ENCODE results near the gene FBLN1.

Gene FBLN1

GRCh38 chr22:45574069-45574703, 71.5 kb downstream of the FBLN1 start:
- Histone ChIP-seq H3K27ac (ENCODE audit: low read depth, low read length) (no peak overlapping the region), H4K20me1 (ENCODE audit: low read depth, low read length) (no peaks in the 10 kb centered on the region), H3K4me2 (ENCODE audit: low read depth, low read length, poor library complexity, severe bottlenecking) (no peak overlapping the region), H3K36me3 (ENCODE audit: low read length) (peaks cover 4% of the 10 kb centered on the region; the same call in 1 of the 2 replicates), H3K9me3 (ENCODE audit: insufficient read depth, low read length) (peaks cover 15% of the 10 kb centered on the region; the same call in 1 of the 2 replicates), H3K27me3 (ENCODE audit: low read length) (peaks cover 3% of the 10 kb centered on the region; the same call in 1 of the 2 replicates), H3K9ac (ENCODE audit: low read length) (no peak overlapping the region), H3K9me2 (replicated peaks; ENCODE audit: insufficient read depth, low read length) (no peaks in the 10 kb centered on the region), H2AFZ (ENCODE audit: low read depth, low read length, severe bottlenecking) (no peak overlapping the region), H3K4me3 (ENCODE audit: insufficient read depth, low read length, poor library complexity, severe bottlenecking) (no peak overlapping the region), H3F3A (ENCODE audit: insufficient read depth) (no peaks in the 10 kb centered on the region), H3K79me2 (ENCODE audit: insufficient read depth, low read length) (no peaks in the 10 kb centered on the region)
- TF ChIP-seq CTCF (IDR thresholded peaks at IDR 0.05; ENCODE audit: insufficient read depth, low read length, poor library complexity, severe bottlenecking) (no peak), EZH2phosphoT487 (conservative IDR thresholded peaks at IDR 0.05; ENCODE audit: low read length) (no peak)

GRCh38 chr22:45575173-45575572, 72.5 kb downstream of the FBLN1 start:
- Histone ChIP-seq H3K36me3 (ENCODE audit: low read length) (peaks cover 4% of the 10 kb centered on the region; the same call in 1 of the 2 replicates), H3K9me3 (ENCODE audit: insufficient read depth, low read length) (peaks cover 15% of the 10 kb centered on the region; the same call in 1 of the 2 replicates), H3K27me3 (ENCODE audit: low read length) (peaks cover 3% of the 10 kb centered on the region; the same call in 1 of the 2 replicates), H2AFZ (ENCODE audit: low read depth, low read length, severe bottlenecking) (no peak overlapping the region), H3K4me3 (ENCODE audit: insufficient read depth, low read length, poor library complexity, severe bottlenecking) (no peak overlapping the region), H3F3A (ENCODE audit: insufficient read depth) (no peaks in the 10 kb centered on the region), H3K9ac (ENCODE audit: low read length) (no peak overlapping the region), H3K79me2 (ENCODE audit: insufficient read depth, low read length) (no peaks in the 10 kb centered on the region), H3K9me2 (replicated peaks; ENCODE audit: insufficient read depth, low read length) (no peaks in the 10 kb centered on the region), H4K20me1 (ENCODE audit: low read depth, low read length) (no peaks in the 10 kb centered on the region), H3K4me2 (ENCODE audit: low read depth, low read length, poor library complexity, severe bottlenecking) (no peak overlapping the region), H3K27ac (ENCODE audit: low read depth, low read length) (no peak overlapping the region)
- TF ChIP-seq EZH2phosphoT487 (conservative IDR thresholded peaks at IDR 0.05; ENCODE audit: low read length) = no peak
- TF ChIP-seq CTCF (IDR thresholded peaks at IDR 0.05; ENCODE audit: insufficient read depth, low read length, poor library complexity, severe bottlenecking) = no peak

- Histone ChIP-seq H3K27ac (ENCODE audit: low read depth, low read length) (no peak overlapping the region), H2AFZ (ENCODE audit: low read depth, low read length, severe bottlenecking) (no peak overlapping the region), H3K36me3 (ENCODE audit: low read length) (peaks cover 4% of the 10 kb centered on the region; the same call in 1 of the 2 replicates), H4K20me1 (ENCODE audit: low read depth, low read length) (no peaks in the 10 kb centered on the region), H3K4me3 (ENCODE audit: insufficient read depth, low read length, poor library complexity, severe bottlenecking) (no peak overlapping the region), H3K4me2 (ENCODE audit: low read depth, low read length, poor library complexity, severe bottlenecking) (no peak overlapping the region), H3K27me3 (ENCODE audit: low read length) (no peaks in the 10 kb centered on the region), H3K9ac (ENCODE audit: low read length) (no peak overlapping the region), H3F3A (ENCODE audit: insufficient read depth) (no peaks in the 10 kb centered on the region), H3K9me2 (replicated peaks; ENCODE audit: insufficient read depth, low read length) (no peaks in the 10 kb centered on the region), H3K9me3 (ENCODE audit: insufficient read depth, low read length) (peaks cover 10% of the 10 kb centered on the region; the same call in 1 of the 2 replicates), H3K79me2 (ENCODE audit: insufficient read depth, low read length) (no peaks in the 10 kb centered on the region)
- TF ChIP-seq EZH2phosphoT487 (conservative IDR thresholded peaks at IDR 0.05; ENCODE audit: low read length) (no peak), CTCF (IDR thresholded peaks at IDR 0.05; ENCODE audit: insufficient read depth, low read length, poor library complexity, severe bottlenecking) (no peak)
These were observed 73.1 kb downstream of the FBLN1 start for GRCh38 chr22:45575607-45576272.
